CD14-positive monocyte (primary cell): Measurements from ENCODE around the gene TRPC4AP. TPM values are rescaled to one million over a fixed set of nuclear protein-coding genes. Genes with fewer than 3 reads are reported as not detected.

ENCODE experiments used
- DNase-seq, 3 donors: peaks; one replicate each; pipeline ENCODE4 v3.0.0-alpha.2; 2011 to 2022
- H2AFZ ChIP-seq: 2 replicates; pipeline ENCODE4 v1.6.0; 2012; ENCODE audit warnings: mild to moderate bottlenecking, low read depth, low read length, inconsistent platforms; ENCODE audit not compliant: insufficient read depth, poor library complexity, severe bottlenecking
- H3K27ac ChIP-seq, 2 donors: 1 replicate in 1 of 2; 2 replicates in 1 of 2; pipeline ENCODE4 v1.5.1; 2012 to 2013; ENCODE audit warnings: low read length in 2 of 2, control low read depth in 1 of 2, inconsistent platforms in 1 of 2, low read depth in 1 of 2, mild to moderate bottlenecking in 1 of 2
- H3K27me3 ChIP-seq, 2 donors: one replicate each; pipeline versions ENCODE4 v1.6.0 to v1.6.1; 2011 to 2013; ENCODE audit warnings: low read length in 2 of 2; ENCODE audit not compliant: control insufficient read depth in 2 of 2, insufficient read depth in 2 of 2
- H3K36me3 ChIP-seq, 2 donors: replicated peaks in 1 of 2; 1 replicate in 1 of 2; 2 replicates in 1 of 2; pipeline versions ENCODE4 v1.5.1 to v1.6.1; 2012 to 2013; ENCODE audit warnings: low read length in 2 of 2, control low read depth in 1 of 2, inconsistent platforms in 1 of 2, mild to moderate bottlenecking in 1 of 2; ENCODE audit not compliant: insufficient read depth in 2 of 2, control insufficient read depth in 1 of 2
- H3K4me1 ChIP-seq, 2 donors: 1 replicate in 1 of 2; 2 replicates in 1 of 2; pipeline versions ENCODE4 v1.5.1 to v1.6.1; 2012 to 2013; ENCODE audit warnings: low read length in 2 of 2, control low read depth in 1 of 2, inconsistent platforms in 1 of 2, mild to moderate bottlenecking in 1 of 2, moderate library complexity in 1 of 2; ENCODE audit not compliant: insufficient read depth in 2 of 2, control insufficient read depth in 1 of 2
- H3K4me2 ChIP-seq: replicated peaks from 2 replicates; pipeline ENCODE3; 2012; ENCODE audit warnings: low read length, moderate library complexity, mild to moderate bottlenecking; ENCODE audit not compliant: poor library complexity, severe bottlenecking; ENCODE audit errors: extremely low read depth
- H3K4me3 ChIP-seq, 3 experiments: fragments of 200-600 bp in 1 of 3; sonication (generic) in 1 of 3; replicated peaks in 1 of 3; 1 replicate in 2 of 3; 2 replicates in 1 of 3; pipeline ENCODE4 v1.5.1; 2011 to 2013; ENCODE audit warnings: low read length in 3 of 3, mild to moderate bottlenecking in 3 of 3, control low read depth in 2 of 3, low read depth in 2 of 3, inconsistent platforms in 1 of 3, moderate library complexity in 1 of 3
- H3K79me2 ChIP-seq: 2 replicates; pipeline ENCODE4 v1.6.0; 2012; ENCODE audit warnings: mild to moderate bottlenecking, control low read depth, inconsistent platforms, low read length, moderate library complexity; ENCODE audit not compliant: insufficient read depth
- H3K9ac ChIP-seq: 2 replicates; pipeline ENCODE4 v1.6.0; 2017; ENCODE audit warnings: low read length, mild to moderate bottlenecking; ENCODE audit not compliant: insufficient read depth, poor library complexity, severe bottlenecking
- H3K9me3 ChIP-seq, 2 donors: replicated peaks in 1 of 2; 1 replicate in 1 of 2; 2 replicates in 1 of 2; pipeline versions ENCODE4 v1.5.1 to v1.6.1; 2012 to 2013; ENCODE audit warnings: low read length in 2 of 2, control low read depth in 1 of 2; ENCODE audit not compliant: control insufficient read depth in 1 of 2, insufficient read depth in 1 of 2
- H4K20me1 ChIP-seq: 2 replicates; pipeline ENCODE4 v1.6.0; 2012; ENCODE audit warnings: mild to moderate bottlenecking, low read length, control low read depth, moderate library complexity; ENCODE audit not compliant: insufficient read depth
- H3K27ac Mint-ChIP-seq, 7 donors: one replicate each; pipeline ENCODE4 v1.8.0; 2020; ENCODE audit warnings: mild to moderate bottlenecking in 7 of 7, mixed read lengths in 7 of 7, moderate library complexity in 6 of 7, inconsistent platforms in 2 of 7
- H3K27me3 Mint-ChIP-seq, 3 donors: one replicate each; pipeline ENCODE4 v1.8.0; 2021 to 2022; ENCODE audit warnings: low read depth in 3 of 3, mild to moderate bottlenecking in 3 of 3, mixed read lengths in 3 of 3, moderate library complexity in 3 of 3, inconsistent platforms in 1 of 3
- H3K36me3 Mint-ChIP-seq, 2 donors: one replicate each; pipeline ENCODE4 v1.8.0; 2020; ENCODE audit warnings: mixed read lengths in 2 of 2, inconsistent platforms in 1 of 2, mild to moderate bottlenecking in 1 of 2
- H3K4me1 Mint-ChIP-seq: one replicate; pipeline ENCODE4 v1.8.0; 2020; ENCODE audit warnings: mild to moderate bottlenecking, mixed read lengths
- H3K4me3 Mint-ChIP-seq, 2 donors: one replicate each; pipeline ENCODE4 v1.8.0; 2020; ENCODE audit warnings: mild to moderate bottlenecking in 2 of 2, mixed read lengths in 2 of 2, moderate library complexity in 1 of 2
- H3K9me3 Mint-ChIP-seq, 7 donors: one replicate each; pipeline ENCODE4 v1.8.0; 2020 to 2022; ENCODE audit warnings: mixed read lengths in 7 of 7, mild to moderate bottlenecking in 6 of 7, moderate library complexity in 6 of 7, inconsistent platforms in 2 of 7
- CTCF ChIP-seq: fragments of 200-600 bp; IDR thresholded peaks from one replicate; pipeline ENCODE4 v1.8.0; 2022; ENCODE audit warnings: antibody characterized with exemption, mild to moderate bottlenecking
- WGBS: methylation state at CpG from one replicate; pipeline ENCODE4 v1.1.5; 2013; ENCODE audit warnings: missing lambda C conversion rate; ENCODE audit not compliant: insufficient coverage; 5-methylcytosine and 5-hydroxymethylcytosine counted together
- intact Hi-C, 2 donors: fragments of 100-400 bp; cut with micrococcal nuclease; formaldehyde crosslinking; loops; one replicate each; pipeline versions ENCODE4 v1.15.0 to v1.15.1; 2023
- polyA plus RNA-seq, 3 donors: library from polyadenylated mRNA; depleted of rRNA in 1 of 3; unstranded in 2 of 3; stranded (reverse) in 1 of 3; fragments of 300-500 nt in 2 of 3; fragments of >200 nt in 1 of 3; fragmentation: Illumina TruSeq in 2 of 3; gene quantifications; 1 replicate in 2 of 3; 2 replicates in 1 of 3; pipeline ENCODE4 v1.2.3, GENCODE V29; 2012 to 2021

TRPC4AP gene
- polyA plus RNA-seq, 3 donors: 80.8 to 98.4 (median 88.6) TPM

DNA sequence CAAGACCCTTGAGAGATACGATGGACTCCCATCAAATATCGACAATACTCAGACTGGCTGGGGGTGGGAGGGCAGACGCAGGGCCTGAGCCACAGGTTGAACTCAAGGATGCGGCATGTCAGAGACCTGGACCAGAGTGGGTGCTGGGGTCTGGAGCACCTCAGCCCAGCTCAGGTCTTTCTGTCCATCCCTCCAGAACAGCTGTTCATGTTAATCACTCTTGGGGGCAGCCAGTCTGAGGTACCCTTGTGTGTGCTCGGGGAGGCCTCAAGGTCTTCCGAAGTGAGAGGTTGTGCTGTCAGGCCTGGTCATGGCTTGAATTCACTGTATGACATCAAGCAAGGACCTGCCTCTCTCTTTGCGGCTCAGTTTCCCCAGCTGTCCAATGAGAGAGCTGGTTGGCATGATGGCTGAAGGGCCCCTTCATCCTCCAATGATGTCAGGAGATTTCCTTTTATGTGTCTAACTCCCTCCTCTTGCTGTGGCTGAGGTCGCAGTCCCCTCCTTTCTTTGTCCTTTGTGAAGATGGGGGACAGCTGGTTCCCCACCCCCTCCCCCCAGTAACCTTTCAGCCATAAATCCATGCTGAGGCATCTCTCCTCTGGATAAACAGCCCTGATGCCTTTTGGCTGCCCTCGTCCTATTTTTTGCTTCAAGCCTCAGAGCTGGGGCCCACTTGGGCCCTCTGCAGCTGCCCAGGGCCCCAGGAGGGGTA, 121.6 kb downstream of the TRPC4AP start:
- Mint-ChIP-seq H3K4me1 (no peaks in the 10 kb centered on the region), H3K4me3 (no peak overlapping the region), H3K9me3 (peaks cover 0 to 3% (median 0%) of the 10 kb centered on the region in 7 donors), H3K36me3 (no peaks in the 10 kb centered on the region), H3K27me3 (peaks cover 1 to 2% (median 1%) of the 10 kb centered on the region in 3 donors), H3K27ac (no peak overlapping the region)
- no peak overlapping the region for H3K9ac ChIP-seq
- H3K4me1 ChIP-seq: no peaks in the 10 kb centered on the region
- no peaks in the 10 kb centered on the region for H3K9me3 ChIP-seq
- no peaks in the 10 kb centered on the region for H3K27me3 ChIP-seq
- no peaks in the 10 kb centered on the region for H3K36me3 ChIP-seq
- TF ChIP-seq CTCF: no peak
- 96% methylated on average over 8 of the region's 9 CpGs for WGBS
- intact Hi-C loops: no loop called here
- no peaks in the 10 kb centered on the region for H4K20me1 ChIP-seq
- no peaks in the 10 kb centered on the region for H3K79me2 ChIP-seq
- H3K4me2 ChIP-seq: no peak overlapping the region
- H3K27ac ChIP-seq: no peak overlapping the region
- H3K4me3 ChIP-seq: no peak overlapping the region
- DNase-seq: no peak
- H2AFZ ChIP-seq: no peak overlapping the region

GRCh38 chr20:34970193-34970840, 122.3 kb downstream of the TRPC4AP start:
- no peaks in the 10 kb centered on the region for H3K36me3 Mint-ChIP-seq
- H3K4me3 ChIP-seq: no peak overlapping the region
- H3K4me3 Mint-ChIP-seq: no peak overlapping the region
- H3K27ac Mint-ChIP-seq: no peak overlapping the region
- H2AFZ ChIP-seq: no peak overlapping the region
- no peaks in the 10 kb centered on the region for H3K4me1 Mint-ChIP-seq
- TF ChIP-seq CTCF: no peak
- intact Hi-C loops: no loop called here
- H3K79me2 ChIP-seq: no peaks in the 10 kb centered on the region
- no peaks in the 10 kb centered on the region for H4K20me1 ChIP-seq
- H3K9me3 Mint-ChIP-seq: peaks cover 0 to 3% (median 0%) of the 10 kb centered on the region in 7 donors
- H3K4me2 ChIP-seq: no peak overlapping the region
- H3K4me1 ChIP-seq: no peaks in the 10 kb centered on the region
- H3K27me3 ChIP-seq: no peaks in the 10 kb centered on the region
- H3K9me3 ChIP-seq: no peaks in the 10 kb centered on the region
- no peak overlapping the region for H3K27ac ChIP-seq
- WGBS: 100% methylated on average over 4 of the region's 7 CpGs
- peaks cover 1 to 2% (median 1%) of the 10 kb centered on the region in 3 donors for H3K27me3 Mint-ChIP-seq
- no peaks in the 10 kb centered on the region for H3K36me3 ChIP-seq
- no peak for DNase-seq
- H3K9ac ChIP-seq: peak overlapping the region; percentile 29
